ENCODE data around the gene LCT.
A peak's percentile ranks its signal among the peaks of the same experiment; 100 is the strongest.
"Not testable (repeated sequence)": the region's sequence is repeated elsewhere in the genome, so short reads cannot be mapped to it uniquely, and the experiment has no call there.

LCT gene

DNA sequence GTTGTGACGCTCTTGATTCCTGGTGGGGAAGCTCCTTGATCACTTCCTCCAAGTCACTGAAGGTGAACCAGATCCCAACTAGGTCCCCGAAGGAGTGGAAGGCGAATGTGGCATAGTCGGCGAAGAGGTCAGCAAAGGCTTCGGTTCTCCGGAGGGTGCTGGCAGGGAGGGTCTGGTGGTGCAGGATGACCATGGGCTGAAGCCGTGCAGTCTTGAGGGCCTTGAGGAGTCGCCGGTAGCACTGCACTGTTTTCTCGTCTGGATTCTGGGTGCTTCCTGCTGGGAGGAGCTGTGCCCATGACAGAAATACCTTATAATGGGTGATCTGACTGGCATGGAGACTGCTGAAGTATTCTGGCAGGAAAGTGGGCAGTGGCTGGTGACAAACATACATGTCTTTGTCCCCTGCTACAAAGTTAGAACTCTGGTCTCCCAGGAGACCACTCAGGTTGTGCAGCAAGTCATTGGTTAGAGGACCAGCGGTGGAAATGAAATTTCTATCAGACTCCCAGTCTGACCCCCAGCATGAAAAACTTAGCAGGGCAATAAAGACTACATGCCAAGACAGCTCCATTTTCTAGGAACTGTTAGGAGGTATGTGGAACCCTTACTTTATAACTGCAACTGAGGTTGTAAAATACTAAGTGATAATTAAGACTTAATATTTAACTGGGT lies at the start of gene LCT:
LCT (minus strand) TSS at position 589 of the 675 bp plus-strand sequence; CDS start at position 574, 15 bp downstream.
- DNase-seq (ENCODE audit: low read depth), result no peak

DNA sequence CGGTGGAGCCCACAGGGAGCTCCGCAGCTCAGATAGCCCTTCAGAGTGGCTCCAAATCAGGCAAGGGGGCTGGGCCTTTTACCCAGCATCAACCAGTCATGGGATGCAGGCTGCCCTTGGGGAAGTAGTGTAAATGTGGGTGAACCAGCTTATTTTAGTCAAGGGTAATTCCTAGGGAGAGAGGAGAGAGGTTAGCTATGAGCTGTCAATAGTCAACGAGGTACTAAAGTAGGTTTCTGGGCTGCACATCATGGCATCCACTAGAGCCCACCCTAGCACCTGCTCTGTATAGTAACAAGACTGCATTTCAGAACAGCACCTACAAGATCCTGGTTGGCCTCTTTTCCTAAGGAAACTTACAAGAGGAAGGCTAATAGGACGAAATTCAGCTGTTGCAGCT lies 48.7 kb upstream of the LCT start:
- no peak for DNase-seq (ENCODE audit: low read depth)

DNA sequence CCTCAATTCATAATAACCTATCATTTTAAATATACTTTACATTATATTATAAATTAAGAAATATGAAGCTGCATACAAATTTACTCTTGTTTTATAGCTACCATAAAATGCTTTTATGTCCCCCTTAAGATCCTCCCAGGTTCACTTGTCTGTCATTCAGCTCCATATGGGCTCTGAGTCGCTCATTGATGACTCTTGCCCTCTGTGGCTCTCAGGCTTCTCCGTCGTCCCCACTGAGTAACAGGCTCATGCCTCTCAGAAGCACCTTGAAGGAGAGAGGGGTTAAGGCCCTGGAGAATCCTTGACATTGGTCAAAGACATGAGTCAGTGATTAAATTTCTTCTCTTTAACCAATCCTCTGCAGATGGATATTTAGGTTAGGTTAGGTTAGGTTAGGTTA lies 45.4 kb upstream of the LCT start:
- DNase-seq (ENCODE audit: low read depth), result no peak

DNA sequence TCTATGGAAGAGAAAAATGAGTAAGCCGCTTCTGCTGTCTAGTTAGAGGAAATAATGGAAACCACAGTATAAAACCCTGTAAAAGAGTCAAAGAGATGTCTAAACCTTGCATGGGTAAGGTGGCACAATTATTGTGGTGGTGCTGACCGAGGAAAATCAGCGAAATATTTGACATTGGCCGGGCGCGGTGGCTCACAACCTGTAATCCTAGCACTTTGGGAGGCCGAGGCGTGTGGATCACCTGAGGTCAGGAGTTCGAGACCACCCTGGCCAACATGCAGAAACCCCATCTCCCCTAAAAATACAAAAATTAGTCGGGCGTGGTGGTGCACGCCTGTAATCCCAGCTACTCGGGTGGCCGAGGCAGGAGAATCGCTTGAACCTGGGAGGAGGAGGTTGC lies 39.8 kb upstream of the LCT start:
- DNase-seq (ENCODE audit: low read depth), result not testable (repeated sequence)

DNA sequence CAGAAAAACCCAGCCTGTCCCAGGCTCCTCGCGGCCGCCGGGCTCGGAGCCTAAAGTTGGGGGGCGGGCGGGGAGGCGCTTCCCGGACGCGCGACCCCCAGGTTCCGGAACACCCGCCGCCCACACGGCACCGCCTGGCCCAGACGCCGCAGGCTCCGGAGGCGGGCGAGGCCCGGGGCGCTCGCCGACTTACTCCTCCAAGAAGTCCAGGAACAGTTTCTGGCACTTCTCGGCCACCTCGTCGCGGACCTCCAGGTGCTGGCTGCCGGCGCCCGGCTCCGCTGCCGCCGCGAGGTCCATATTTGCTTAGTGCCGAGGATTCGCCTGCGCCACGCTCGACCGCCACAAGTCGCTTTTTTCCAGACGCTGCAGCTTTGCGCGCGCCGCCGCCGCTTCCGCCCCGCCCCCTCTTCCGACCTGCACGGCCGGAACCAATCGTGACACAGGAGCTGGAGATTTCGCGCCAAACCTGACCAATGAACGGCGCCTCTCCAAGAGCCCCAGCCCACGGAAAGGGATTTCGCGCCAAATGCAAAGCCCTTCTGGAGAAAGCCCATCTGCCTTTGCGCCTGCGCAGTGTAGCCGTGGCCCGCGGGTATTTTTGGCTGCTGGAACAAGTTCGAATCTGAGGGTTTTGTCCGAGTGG lies 39.2 kb upstream of the LCT start, which contains the start of gene MCM6:
MCM6 (minus strand) TSS at position 378 of the 646 bp plus-strand sequence; CDS start at position 300, 78 bp downstream.
- peak; percentile 95 for DNase-seq (ENCODE audit: low read depth)

DNA sequence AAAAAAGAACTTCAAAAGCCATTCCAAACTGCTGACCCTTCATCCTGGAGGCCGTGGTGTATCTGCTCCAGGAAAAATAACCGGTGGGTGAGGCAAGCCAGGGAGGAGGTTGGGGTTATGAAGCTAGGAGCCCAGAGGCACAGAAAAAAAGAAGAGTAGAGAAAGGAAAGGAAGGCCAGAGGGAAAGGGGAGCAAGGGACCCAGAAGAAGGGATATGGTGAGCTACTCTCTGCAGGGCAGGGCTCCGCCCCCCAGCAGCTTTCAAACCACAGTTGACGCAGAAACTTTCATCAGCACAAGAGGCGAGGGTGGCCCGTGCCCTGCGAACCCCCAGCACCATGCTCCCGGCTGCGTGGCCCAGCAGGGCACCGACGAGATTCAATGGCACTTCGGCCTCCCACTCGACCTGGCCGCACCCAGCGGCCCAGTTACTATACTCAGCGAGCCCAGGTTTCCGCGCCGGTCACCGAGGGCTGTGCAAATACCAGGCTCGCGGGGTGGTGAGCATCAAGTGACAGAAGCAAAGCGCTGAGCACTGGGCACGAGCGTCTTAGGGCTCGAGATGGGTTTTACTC lies 38.6 kb upstream of the LCT start:
- DNase-seq (ENCODE audit: low read depth), result peak; percentile 41

DNA sequence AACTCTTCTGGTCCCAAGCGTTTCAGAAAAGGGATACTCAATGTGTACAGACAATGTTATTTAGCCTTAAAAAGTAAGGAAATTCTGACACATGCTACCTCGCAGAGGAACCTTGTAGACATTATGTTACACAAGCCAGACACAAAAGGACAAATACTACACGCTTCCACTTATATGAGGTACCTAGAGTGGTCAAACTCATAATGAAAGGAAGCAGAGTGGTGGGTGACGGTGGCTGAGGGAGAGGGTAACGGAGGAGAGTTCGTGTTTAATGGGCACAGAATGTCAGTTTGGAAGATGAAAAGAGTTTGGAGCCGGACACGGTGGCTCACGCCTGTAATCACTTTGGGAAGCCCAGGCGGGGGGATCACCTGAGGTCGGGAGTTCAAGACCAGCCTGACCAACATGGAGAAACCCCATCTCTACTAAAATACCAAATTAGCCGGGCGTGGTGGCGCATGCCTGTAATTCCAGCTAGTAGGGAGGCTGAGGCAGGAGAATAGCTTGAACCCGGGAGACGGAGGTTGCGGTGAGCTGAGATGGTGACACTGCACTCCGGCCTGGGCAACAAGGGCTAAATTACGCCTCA lies 37.9 kb upstream of the LCT start:
- DNase-seq (ENCODE audit: low read depth), result no peak

DNA sequence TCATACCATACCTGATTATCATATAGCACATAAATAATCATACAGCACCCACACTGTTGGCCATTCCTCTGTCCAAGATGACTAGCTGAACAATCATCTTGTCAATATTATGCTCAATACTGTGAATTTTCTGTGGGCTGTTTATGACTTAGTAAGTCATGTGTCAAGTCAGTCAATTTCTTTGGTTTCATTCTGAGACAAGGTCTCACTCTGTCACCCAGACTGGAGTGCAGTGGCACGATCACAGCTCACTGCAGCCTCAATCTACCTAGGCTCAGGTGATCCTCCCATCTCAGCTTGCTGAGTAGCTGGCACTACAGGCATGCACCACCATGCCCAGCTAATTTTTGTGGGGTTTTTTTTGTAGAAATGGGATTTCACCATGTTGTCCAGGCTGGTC lies 33.6 kb upstream of the LCT start:
- no peak for DNase-seq (ENCODE audit: low read depth)

DNA sequence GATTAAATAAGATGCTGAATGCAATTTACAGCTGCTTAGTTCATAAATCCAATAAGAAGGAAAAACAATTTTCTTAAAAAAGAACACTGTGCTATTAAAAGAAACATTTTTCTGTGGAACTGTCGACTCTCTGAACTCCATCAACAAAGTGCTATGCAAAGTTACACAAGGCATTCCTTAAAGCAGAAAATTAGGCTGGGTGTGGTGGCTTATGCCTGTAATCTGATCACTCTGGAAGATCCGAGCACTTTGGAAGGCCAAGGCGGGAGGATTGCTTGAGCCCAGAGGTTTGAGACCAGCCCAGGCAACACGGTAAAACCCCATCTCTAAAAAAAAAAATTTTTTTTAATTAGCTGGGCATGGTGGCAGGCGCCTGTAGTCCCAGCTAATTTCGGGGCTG lies 26.2 kb upstream of the LCT start:
- DNase-seq (ENCODE audit: low read depth), result no peak

DNA sequence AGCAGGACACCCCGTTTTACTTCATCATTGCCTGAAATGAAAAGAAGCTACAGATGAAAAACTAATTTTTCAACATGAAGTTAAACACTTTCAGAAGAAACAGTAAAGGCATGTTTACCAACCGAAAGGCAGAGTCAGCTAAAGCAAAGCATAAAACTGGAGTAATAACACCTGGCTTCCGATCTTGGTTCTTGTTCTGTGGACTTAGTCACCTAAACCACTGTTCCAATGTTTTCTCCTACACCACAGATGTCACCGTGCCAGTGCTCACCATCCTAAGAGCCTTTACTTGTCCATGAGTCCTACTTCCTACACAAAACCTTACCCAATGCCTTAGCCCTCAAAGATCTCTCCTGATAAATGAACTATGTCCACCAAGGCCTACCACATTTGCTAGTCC lies 25.7 kb upstream of the LCT start:
- DNase-seq (ENCODE audit: low read depth), result no peak

DNA sequence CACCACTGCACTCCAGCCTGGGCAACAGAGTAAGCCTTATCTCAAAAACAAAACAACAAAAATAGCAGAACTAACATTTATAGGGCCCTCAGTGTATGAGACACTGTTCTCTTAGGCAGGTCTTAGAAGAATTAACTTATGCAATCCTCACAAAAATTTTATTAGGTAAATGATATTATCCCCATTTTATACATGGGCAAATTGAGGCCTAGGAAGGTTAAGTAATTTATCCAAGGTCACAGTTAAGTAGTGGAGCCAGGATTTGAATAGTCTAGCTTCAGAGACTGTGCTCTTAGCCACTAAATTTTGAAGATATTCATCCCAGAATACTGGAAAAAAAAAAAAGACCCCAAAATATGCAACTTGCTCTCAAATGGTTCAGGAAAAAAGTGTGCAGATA lies 16.4 kb upstream of the LCT start:
- no peak for DNase-seq (ENCODE audit: low read depth)

DNA sequence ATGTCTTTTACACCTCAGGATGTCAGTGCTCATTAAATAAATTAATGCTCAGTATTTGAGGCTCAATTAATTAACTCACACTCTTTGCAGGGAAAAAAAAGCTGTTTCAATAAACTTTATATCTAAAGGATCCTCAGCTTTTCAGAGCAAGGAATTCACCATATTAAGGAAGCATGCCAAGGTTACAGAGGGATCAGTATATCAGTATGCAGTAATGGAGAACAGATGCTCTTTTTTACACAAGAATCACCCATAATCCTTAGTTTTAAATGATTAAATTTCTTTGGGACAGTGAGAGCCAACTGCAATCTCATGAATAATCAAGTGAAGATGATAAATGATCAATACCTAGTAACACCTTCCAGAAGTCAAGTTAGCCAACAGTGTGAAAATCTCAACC lies 14.9 kb upstream of the LCT start:
- DNase-seq (ENCODE audit: low read depth), result no peak

DNA sequence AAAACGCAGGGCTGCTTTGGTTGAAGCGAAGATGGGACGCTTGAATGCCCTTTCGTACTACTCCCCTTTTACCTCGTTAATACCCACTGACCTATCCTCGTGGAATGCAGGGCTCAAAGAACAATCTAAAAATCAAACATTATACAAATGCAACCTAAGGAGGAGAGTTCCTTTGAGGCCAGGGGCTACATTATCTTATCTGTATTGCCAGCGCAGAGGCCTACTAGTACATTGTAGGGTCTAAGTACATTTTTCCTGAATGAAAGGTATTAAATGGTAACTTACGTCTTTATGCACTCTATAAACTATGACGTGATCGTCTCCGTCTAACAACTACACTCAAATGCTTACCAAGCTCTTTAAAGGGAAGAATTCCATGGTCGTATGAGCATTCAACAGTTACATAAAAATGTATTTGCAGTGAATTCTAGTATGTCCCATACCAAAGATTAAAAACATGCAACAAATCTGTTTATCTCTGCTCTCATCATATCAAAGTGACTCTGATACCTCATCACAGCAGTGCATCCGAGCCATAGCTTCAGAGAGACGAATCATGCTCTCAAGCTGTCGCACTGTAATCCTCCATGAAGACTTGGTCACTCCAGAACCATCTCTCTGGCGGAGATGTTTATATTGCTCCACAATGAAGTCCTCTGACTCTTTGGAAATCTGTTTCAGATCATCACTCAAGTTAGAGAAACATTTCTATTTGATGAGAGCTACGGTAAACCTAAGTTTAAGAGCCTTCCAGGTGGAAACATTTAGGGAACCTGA lies 14.1 kb upstream of the LCT start:
- DNase-seq (ENCODE audit: low read depth), result no peak

DNA sequence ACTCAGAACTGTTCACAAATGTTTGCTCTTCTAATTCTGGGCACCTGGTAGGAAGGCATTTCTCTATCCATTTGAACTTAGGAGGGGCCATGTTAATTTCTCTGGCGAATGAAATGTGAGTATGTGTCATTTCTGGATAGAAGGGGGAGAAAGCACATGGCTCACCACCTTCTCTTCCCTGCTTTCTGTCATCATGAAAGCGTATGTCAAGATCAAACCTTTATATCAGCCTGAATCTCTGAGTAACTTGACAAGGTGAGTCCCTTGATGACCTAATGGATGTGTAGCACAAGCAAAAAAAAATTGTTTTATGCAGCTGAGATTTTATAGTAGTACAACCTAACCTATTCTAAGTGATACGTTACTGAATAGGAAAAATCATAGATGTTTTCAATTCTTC lies 12.1 kb upstream of the LCT start:
- no peak for DNase-seq (ENCODE audit: low read depth)

DNA sequence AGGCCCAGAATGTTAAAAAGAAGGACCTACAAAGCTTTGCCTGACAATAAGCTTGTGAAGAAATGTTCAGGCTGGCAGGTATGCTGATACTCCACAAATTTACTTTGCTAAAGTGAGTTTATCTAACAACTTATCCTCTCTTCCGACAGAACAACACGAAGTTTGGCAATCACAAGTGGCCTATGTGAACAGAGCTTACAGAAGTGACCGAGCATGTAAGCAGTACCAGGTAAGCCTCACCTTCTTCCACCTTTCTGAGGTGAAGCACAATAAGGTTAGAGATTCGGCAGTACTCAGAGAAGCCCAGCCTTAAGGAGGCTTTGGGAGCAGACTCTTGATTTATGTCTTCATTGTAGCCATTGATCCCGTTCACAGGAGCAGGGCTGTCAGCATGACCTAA lies 9.0 kb upstream of the LCT start:
- no peak for DNase-seq (ENCODE audit: low read depth)

DNA sequence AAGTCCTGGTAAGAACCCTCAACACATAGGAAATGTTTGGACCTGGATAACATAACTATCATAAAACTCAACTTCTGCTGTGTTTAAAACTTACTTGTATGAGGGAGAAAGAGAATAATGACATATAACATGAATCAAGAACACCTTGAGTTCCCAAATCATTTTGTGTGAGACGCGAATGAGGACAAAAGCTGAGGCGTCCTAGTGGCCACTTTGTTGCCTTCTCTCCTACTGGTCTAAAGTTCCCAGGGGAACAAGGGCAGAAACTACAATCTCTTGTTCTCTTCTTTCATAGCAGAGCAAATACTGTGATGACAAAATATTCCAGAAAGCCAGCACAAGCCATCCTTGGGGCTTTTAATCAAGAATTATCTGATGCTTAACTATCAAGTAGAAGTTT lies 8.3 kb upstream of the LCT start:
- DNase-seq (ENCODE audit: low read depth), result no peak

DNA sequence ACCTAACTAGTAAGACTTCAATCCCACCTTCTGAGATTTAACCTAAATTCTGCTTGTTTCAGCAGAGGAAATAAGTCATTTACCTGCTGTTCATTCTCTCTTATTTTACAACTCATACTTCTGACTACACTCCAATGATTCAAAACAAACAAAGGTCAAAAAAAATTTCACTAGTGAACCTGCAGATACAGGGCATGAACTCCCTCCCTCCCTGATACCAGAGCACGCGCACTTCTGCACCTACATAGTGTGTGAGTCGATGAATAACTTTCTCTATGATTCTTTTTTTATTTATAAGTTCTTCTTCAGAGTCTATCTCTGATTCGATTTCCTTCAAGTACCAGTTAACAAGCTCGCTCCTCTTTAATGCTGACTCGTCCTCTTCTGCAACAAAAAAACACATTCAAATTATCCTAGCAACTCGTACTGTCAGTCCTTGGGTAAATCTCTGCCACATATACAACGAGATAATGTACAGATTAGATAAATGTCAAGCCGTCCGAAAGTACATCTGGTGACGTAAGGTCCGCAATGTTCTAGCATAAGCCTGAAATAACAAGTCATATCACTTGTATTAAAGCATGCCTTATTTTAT lies 7.4 kb upstream of the LCT start:
- no peak for DNase-seq (ENCODE audit: low read depth)

DNA sequence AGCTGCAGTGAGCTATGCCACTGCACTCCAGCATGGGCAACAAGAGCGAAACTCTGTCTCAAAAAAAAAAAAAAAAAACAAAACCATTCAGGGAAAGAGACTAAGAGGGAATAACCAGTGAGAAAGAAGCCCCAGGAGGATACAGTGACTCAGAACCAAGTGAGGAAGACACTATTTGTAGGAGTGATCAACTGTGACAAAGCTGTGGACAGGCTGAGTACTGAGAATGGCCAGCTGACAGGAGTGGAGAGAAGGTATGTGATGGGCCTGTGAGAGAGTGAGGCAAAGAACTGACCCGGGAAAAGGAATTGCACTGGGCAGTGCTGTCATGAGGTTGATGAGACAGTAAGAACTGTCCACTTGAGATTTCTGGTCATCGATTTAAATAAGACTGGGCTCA lies 6.7 kb upstream of the LCT start:
- DNase-seq (ENCODE audit: low read depth), result no peak

DNA sequence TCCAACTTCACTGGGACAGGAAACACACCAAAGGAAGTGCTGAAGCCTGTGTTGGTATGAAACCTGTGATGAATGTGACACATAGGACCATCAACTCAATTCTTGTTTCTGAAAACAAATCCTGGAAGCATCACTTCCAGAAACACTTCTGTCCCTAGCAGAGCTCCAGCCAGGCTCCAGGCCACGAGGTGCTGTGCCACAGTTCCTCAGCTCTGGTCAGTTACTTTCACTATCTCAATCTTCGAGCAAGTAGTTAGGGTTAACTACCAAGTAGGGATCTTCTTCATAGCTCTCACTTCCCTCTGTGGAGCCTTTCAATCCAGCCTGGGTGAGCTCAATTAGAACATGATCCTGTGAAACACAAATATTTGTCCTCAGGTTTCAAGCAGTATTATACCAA lies 3.6 kb upstream of the LCT start:
- DNase-seq (ENCODE audit: low read depth), result no peak

DNA sequence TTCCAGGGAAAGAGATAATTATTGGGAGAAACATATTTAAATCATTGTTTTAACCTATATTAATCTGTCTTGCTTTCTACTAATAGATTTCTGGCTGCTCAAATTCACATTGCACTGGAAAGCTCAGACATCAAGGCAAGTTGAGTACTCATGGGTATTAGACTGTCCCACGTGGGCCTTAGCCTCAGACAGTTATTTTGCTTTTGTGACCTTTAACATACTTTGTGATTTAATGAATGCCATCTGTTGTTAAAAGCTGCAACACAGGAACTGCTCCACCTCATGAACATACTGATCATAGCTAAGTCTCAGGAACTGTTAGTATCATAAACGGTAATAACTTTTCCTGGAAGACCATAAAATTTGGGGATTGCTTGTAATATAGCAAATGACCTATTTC lies 2.7 kb upstream of the LCT start:
- DNase-seq (ENCODE audit: low read depth), result no peak

DNA sequence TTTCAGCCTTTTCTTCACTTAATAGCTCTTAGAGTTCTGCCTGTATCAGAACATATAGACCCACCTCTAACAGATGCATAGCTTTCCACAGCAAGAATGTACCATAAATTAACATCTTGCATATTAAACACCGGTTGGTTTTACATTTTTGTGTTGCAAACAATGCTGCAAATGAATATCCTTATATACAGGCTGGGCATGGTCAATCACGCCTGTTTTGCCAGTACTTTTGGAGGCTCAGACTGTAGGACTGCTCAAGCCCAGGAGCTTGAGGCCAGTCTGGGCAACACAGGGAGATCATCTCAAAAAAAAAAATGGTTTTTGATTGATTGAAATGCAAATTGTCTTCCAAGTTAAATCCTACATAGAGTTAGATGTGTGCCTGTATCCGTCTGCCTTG lies 1.5 kb upstream of the LCT start:
- DNase-seq (ENCODE audit: low read depth), result no peak

DNA sequence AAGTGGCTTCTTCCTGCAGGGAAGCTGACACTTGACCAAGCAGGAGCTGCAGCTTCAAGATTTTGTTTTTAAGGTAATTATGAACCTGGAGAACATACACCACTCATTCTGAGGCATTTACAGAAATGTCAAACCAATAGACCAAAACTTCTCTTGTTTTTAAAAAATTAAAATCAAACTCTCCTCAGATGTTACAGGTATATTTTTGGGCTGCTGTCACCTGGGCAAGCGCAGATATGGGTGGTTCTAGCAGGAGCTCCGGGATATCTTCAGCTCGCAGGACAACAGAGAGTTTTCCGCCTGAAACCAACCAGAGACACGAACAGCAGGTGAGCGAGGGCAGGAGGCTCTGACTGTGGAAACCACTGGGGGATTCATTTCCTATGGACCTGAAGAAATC lies 4.1 kb downstream of the LCT start:
- no peak for DNase-seq (ENCODE audit: low read depth)

All from stimulated activated CD8-positive, alpha-beta memory T cell treated with anti-CD3 and anti-CD28 coated beads, Interleukin-15, amount 100 ng/mL, for 24 hours (primary cell).